SH-SY5Y (cell line): Measurements from ENCODE around the gene DPP4.

ENCODE experiments used
- GATA2 ChIP-seq: IDR thresholded peaks from 2 replicates; pipeline ENCODE4 v1.6.1; 2011; ENCODE audit warnings: mild to moderate bottlenecking, low read depth, low read length
- GATA3 ChIP-seq: IDR thresholded peaks from 2 replicates; pipeline ENCODE4 v1.6.1; 2011; ENCODE audit warnings: low read depth, mild to moderate bottlenecking, low read length, moderate library complexity

DNA sequence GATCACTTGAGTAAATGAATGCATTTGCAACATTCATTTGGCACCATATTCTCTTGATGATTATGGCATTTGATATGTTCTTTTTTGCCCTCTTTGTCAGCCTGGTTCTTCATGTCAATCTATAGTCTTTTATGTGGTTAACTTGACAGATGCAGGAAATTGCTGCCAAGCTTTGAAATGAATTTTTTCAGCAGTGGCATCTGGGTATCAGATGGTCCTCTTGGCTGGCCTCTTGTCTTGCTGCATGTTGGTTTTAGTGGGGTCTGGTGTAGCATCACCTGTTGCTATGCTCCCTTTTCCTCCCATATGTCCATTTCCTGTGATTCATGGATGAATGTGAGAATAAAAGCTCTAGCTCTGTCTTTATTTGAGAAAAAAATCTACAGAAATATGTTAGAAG lies 119.9 kb downstream of the DPP4 start:
- TF ChIP-seq GATA2 (no peak), GATA3 (no peak)
